Type B pancreatic cell (in vitro differentiated cells): Measurements from ENCODE around the gene ABCB8. TPM values are rescaled to one million over a fixed set of nuclear protein-coding genes. Genes with fewer than 3 reads are reported as not detected.

Source experiments
- DNase-seq: peaks from one replicate; pipeline ENCODE4 v3.0.0; 2021; ENCODE audit warnings: mixed read lengths; ENCODE audit not compliant: unreplicated experiment; ENCODE audit errors: extremely low spot score
- H3K27ac Mint-ChIP-seq: 2 replicates; pipeline ENCODE4 v1.8.0; 2021; ENCODE audit warnings: mild to moderate bottlenecking, mixed read lengths
- H3K27me3 Mint-ChIP-seq: 2 replicates; pipeline ENCODE4 v1.8.0; 2021; ENCODE audit warnings: mixed read lengths
- H3K36me3 Mint-ChIP-seq: 2 replicates; pipeline ENCODE4 v1.8.0; 2021; ENCODE audit warnings: mixed read lengths
- H3K4me1 Mint-ChIP-seq: one replicate; pipeline ENCODE4 v1.8.0; 2021; ENCODE audit warnings: mixed read lengths; ENCODE audit not compliant: unreplicated experiment
- H3K4me3 Mint-ChIP-seq: 2 replicates; pipeline ENCODE4 v1.8.0; 2021; ENCODE audit warnings: mild to moderate bottlenecking, mixed read lengths
- H3K9me3 Mint-ChIP-seq: 2 replicates; pipeline ENCODE4 v1.8.0; 2021; ENCODE audit warnings: mixed read lengths
- CTCF ChIP-seq: fragments of 200-600 bp; sonication (generic); conservative IDR thresholded peaks from 2 replicates; pipeline ENCODE4 v1.5.0; 2021; ENCODE audit warnings: antibody characterized with exemption, mild to moderate bottlenecking
- total RNA-seq: library from RNA; stranded (reverse); gene quantifications from 2 replicates; pipeline ENCODE4 v1.2.1, GENCODE V29; 2021; ENCODE audit warnings: low replicate concordance

ABCB8 gene
- total RNA-seq, 1 donor from 2014 or later = 45.5 TPM

- DNase-seq = no peak
- Mint-ChIP-seq H3K9me3 (no peaks in the 10 kb centered on the region), H3K36me3 (peaks cover 4% of the 10 kb centered on the region)
Observed at GRCh38 chr7:151056666-151057505, 28.6 kb downstream of the ABCB8 start.

DNA sequence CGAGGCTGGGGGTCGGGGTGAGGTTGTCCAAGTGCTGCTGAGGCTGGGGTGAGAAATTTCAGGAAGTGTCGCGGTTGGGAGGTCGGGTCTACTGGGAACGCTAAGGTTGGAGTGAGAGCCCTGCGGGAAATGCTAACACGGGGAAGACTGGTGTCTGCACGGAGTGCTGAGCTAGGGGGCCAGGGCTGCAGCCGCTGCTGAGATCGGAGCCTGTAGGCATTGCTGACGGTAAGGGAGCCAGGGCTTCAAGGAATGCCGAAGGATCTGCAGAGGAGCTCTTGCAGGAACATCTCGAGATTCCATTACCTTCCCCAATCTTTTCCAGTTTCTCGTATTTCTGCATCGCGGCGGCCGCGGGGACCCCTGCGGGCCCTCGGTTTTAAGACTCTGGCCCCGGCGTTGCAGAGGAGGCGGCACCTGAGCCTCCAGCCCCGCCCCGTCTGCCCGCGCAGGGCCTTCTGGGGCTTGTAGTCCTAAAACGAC, 29.3 kb downstream of the ABCB8 start, which contains the start of gene CDK5:
Gene CDK5 (minus strand): TSS at position 392 of the 483 bp plus-strand sequence. CDS start 49 bp downstream, at position 343.
- peaks cover 3% of the 10 kb centered on the region for H3K27me3 Mint-ChIP-seq
- peaks cover 35% of the 10 kb centered on the region for H3K4me1 Mint-ChIP-seq
- peak within 1 kb of the TSS; percentile 96 for H3K27ac Mint-ChIP-seq
- DNase-seq = no peak
- TF ChIP-seq CTCF = no peak
- peaks cover 3% of the 10 kb centered on the region for H3K36me3 Mint-ChIP-seq
- no peaks in the 10 kb centered on the region for H3K9me3 Mint-ChIP-seq
- peak within 1 kb of the TSS; percentile 98 for H3K4me3 Mint-ChIP-seq

More at GRCh38 chr7:151056666-151057505, 28.6 kb downstream of the ABCB8 start:
- H3K27ac Mint-ChIP-seq = peak overlapping the region; percentile 96
- H3K4me3 Mint-ChIP-seq = peak overlapping the region; percentile 98
- peaks cover 5% of the 10 kb centered on the region for H3K27me3 Mint-ChIP-seq
- no peak for TF ChIP-seq CTCF
- peaks cover 32% of the 10 kb centered on the region for H3K4me1 Mint-ChIP-seq

GRCh38 chr7:151057989-151058780, 29.9 kb downstream of the ABCB8 start:
- Mint-ChIP-seq H3K27ac (peak overlapping the region; percentile 96), H3K4me3 (peak overlapping the region; percentile 98), H3K9me3 (no peaks in the 10 kb centered on the region), H3K27me3 (no peaks in the 10 kb centered on the region), H3K36me3 (no peaks in the 10 kb centered on the region), H3K4me1 (peaks cover 35% of the 10 kb centered on the region)
- DNase-seq = peak; percentile 97
- no peak for TF ChIP-seq CTCF

DNA sequence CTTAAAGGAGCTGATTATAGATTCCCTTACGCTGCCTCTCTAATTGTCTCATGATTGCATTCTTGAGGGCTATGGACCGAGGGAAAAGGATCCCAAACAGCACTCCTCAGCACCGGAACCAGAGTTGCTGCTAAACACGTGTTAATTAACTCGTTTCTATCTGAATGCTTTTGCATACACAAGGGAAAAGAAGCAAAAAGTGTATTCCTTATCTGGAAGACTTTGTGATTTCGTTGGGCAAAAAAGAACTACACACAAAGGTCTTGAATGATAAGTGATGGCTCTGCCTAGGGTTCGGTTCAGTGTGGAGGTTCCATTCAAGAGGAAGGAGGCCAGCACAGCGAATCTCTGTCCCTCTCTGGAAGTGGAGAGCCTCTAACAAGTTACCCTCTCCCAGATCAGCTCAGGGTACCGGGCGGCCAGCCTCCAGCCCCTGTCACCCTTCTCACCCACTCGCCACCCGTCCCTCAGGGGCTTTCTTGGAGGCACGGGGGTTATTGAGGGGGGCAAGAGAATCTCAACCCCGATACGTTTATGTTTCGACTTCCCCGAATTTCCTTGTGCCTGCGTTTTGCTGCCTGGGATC, 30.6 kb downstream of the ABCB8 start:
- H3K4me3 Mint-ChIP-seq = peak overlapping the region; percentile 98
- peak overlapping the region; percentile 96 for H3K27ac Mint-ChIP-seq
- no peak for TF ChIP-seq CTCF
- H3K4me1 Mint-ChIP-seq = peaks cover 38% of the 10 kb centered on the region
- no peaks in the 10 kb centered on the region for H3K27me3 Mint-ChIP-seq
- H3K9me3 Mint-ChIP-seq = no peaks in the 10 kb centered on the region
- DNase-seq = no peak
- no peaks in the 10 kb centered on the region for H3K36me3 Mint-ChIP-seq

- Mint-ChIP-seq H3K27ac (peak within 1 kb of the TSS; percentile 96), H3K4me1 (peaks cover 38% of the 10 kb centered on the region), H3K36me3 (no peaks in the 10 kb centered on the region), H3K27me3 (no peaks in the 10 kb centered on the region), H3K4me3 (peak within 1 kb of the TSS; percentile 98), H3K9me3 (no peaks in the 10 kb centered on the region)
- TF ChIP-seq CTCF = peak; percentile 75
- peak; percentile 81 for DNase-seq
Observed at GRCh38 chr7:151059367-151060112, 31.3 kb downstream of the ABCB8 start, which contains the start of gene SLC4A2. SLC4A2 (plus strand) TSS chr7:151059589; CDS start chr7:151061988, 2,399 bp downstream.
